Erythroblast (primary cell): ENCODE measurements around the gene GALR3.

Experiments
- GATA1 ChIP-seq: IDR thresholded peaks from 2 replicates; pipeline ENCODE4 v1.6.1; 2011; ENCODE audit warnings: low read depth, mild to moderate bottlenecking, control low read depth, low read length, moderate library complexity
- POLR2A ChIP-seq: IDR thresholded peaks from 2 replicates; pipeline ENCODE4 v1.6.1; 2011; ENCODE audit warnings: mild to moderate bottlenecking, low read length

DNA sequence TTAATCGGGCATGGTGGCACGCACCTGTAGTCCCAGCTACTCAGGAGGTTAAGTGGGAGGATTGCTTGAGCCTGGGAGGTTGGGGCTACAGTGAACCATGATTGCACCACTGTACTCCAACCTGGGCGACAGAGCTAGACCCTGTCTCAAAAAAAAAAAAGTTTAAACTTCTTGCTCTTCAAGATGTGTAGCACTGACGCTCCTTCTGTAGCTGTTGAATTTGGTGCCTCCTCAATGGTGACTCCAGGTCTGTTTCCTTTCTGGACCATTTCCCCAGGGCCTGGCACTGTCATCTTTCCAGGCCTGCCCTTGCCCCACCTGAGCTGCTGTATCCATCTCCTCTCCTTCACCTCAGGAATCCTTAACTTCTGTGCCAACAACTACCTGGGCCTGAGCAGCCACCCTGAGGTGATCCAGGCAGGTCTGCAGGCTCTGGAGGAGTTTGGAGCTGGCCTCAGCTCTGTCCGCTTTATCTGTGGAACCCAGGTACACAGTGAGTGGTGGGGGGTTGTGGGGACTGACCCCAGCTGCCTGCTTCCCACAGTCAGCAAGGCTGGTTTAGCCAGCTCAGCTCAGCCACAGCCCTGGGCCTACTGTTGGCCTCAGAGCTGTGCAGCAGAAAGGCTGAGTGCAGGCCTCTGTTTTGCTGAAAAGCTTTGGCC is 13.4 kb upstream of the GALR3 start:
- no peak for TF ChIP-seq POLR2A
- no peak for TF ChIP-seq GATA1
